ENCODE measurements around the gene BABAM2. TPM values are rescaled to one million over a fixed set of nuclear protein-coding genes. Genes with fewer than 3 reads are reported as not detected.

BABAM2 gene
- total and polyA plus RNA-seq, 10 of the 15 experiments (the other 5 are each of a cell fraction or from before 2014, with no cell fraction given) = 30.7 to 59.9 (median 44.5) TPM

GRCh38 chr2:28182348-28182747 lies 291.8 kb downstream of the BABAM2 start (continued):
- TF ChIP-seq ZNF592 (IDR thresholded peaks at IDR 0.05) = no peak

GRCh38 chr2:28185153-28185552 lies 294.6 kb downstream of the BABAM2 start:
- Histone ChIP-seq H3K4me2 (ENCODE audit: control insufficient read depth, insufficient read depth) (no peak overlapping the region), H3K36me3 (ENCODE audit: control insufficient read depth in 2 of 2, insufficient read depth in 2 of 2, low read length in 1 of 2) (no peaks in the 10 kb centered on the region), H3K9me3 (replicated peaks; ENCODE audit: control insufficient read depth, insufficient read depth, low read length) (no peaks in the 10 kb centered on the region), H4K20me1 (ENCODE audit: control insufficient read depth, insufficient read depth) (no peaks in the 10 kb centered on the region), H3K27me3 (replicated peaks in 1 of 2; ENCODE audit: control insufficient read depth in 2 of 2, insufficient read depth in 2 of 2, low read length in 1 of 2) (no peaks in the 10 kb centered on the region), H3K4me1 (ENCODE audit: control insufficient read depth, insufficient read depth, low read length) (no peaks in the 10 kb centered on the region), H3K79me2 (ENCODE audit: control insufficient read depth, insufficient read depth, low read length) (no peaks in the 10 kb centered on the region), H3K27ac (ENCODE audit: control insufficient read depth, insufficient read depth) (no peak overlapping the region), H3K4me3 (no peak overlapping the region), H3K9ac (ENCODE audit: control insufficient read depth, insufficient read depth, low read length) (no peak overlapping the region), H2AFZ (ENCODE audit: control insufficient read depth, low read depth, low read length) (no peak overlapping the region)
- in situ Hi-C loops (cut with MboI) (no loop called here), intact Hi-C loops (cut with micrococcal nuclease; ENCODE audit: unreplicated experiment) (no loop called here)
- BruUV-seq (replicated peaks) = no TSS peak
- ATAC-seq (no peak), DNase-seq (ENCODE audit: low read depth, low spot score) (no peak), FAIRE-seq (no peak)
- ChIA-PET RAD21 (ENCODE audit: unreplicated experiment) (no interaction called here), POLR2A (no interaction called here), SMC1A (ENCODE audit: uncharacterized antibody, unreplicated experiment) (interaction anchor here (1.0 kb wide), 1 partner anchor 34 kb away, joined by 3 read pairs; no protein-coding TSS in a partner anchor), CTCF (interaction anchor here (0.8 kb wide), 1 partner anchor 52 kb away, joined by 3 read pairs; no protein-coding TSS in a partner anchor)
- TF ChIP-seq IRF3 (IDR thresholded peaks at IDR 0.05) (no peak), ZSCAN29 (IDR thresholded peaks at IDR 0.05) (no peak), ATF3 (IDR thresholded peaks at IDR 0.05; ENCODE audit: borderline replicate concordance, extremely low read depth, low read depth, low read length) (no peak), NFIC (IDR thresholded peaks at IDR 0.05; ENCODE audit: low read depth, low read length) (no peak)
- WGBS (ENCODE audit: insufficient coverage, insufficient replicate concordance, low lambda C conversion rate, missing lambda C conversion rate) = 92% methylated on average over 5 of the region's 5 CpGs
